CD4-positive, alpha-beta T cell treated with Interleukin-6 for 4 hours (primary cell): Measurements from ENCODE around the gene ITPR3.

ENCODE experiments used
- DNase-seq: peaks from one replicate; pipeline ENCODE4 v3.0.0-alpha.2; 2020; ENCODE audit warnings: mixed read lengths

Gene ITPR3

GRCh38 chr6:33742092-33742491, 121.0 kb downstream of the ITPR3 start:
- DNase-seq: no peak

- DNase-seq: no peak
These were observed 121.7 kb downstream of the ITPR3 start for GRCh38 chr6:33742837-33743236.

- DNase-seq: peak; percentile 82
These were observed 123.1 kb downstream of the ITPR3 start for GRCh38 chr6:33744001-33744848.

- no peak for DNase-seq
These were observed 123.9 kb downstream of the ITPR3 start for GRCh38 chr6:33744895-33745546.

GRCh38 chr6:33745548-33745947, 124.4 kb downstream of the ITPR3 start:
- DNase-seq: no peak
